ENCODE measurements around the gene UNCX.
"Not testable (repeated sequence)": the region's sequence is repeated elsewhere in the genome, so short reads cannot be mapped to it uniquely, and the experiment has no call there.

Gene UNCX

GRCh38 chr7:1257221-1257620 is 24.5 kb downstream of the UNCX start:
- Mint-ChIP-seq H3K4me1 (ENCODE audit: low read depth) (no peaks in the 10 kb centered on the region), H3K27me3 (peaks cover 79% of the 10 kb centered on the region), H3K27ac (no peak overlapping the region), H3K36me3 (ENCODE audit: low read depth) (no peaks in the 10 kb centered on the region), H3K9me3 (no peaks in the 10 kb centered on the region), H3K4me3 (no peak overlapping the region)
- intact Hi-C loops (cut with micrococcal nuclease), result no loop called here

GRCh38 chr7:1257863-1258262 is 25.2 kb downstream of the UNCX start:
- no peak overlapping the region for H3K4me3 Mint-ChIP-seq
- no peaks in the 10 kb centered on the region for H3K4me1 Mint-ChIP-seq (ENCODE audit: low read depth)
- intact Hi-C loops (cut with micrococcal nuclease), result no loop called here
- H3K27ac Mint-ChIP-seq, result no peak overlapping the region
- H3K27me3 Mint-ChIP-seq, result peaks cover 74% of the 10 kb centered on the region
- no peaks in the 10 kb centered on the region for H3K36me3 Mint-ChIP-seq (ENCODE audit: low read depth)
- no peaks in the 10 kb centered on the region for H3K9me3 Mint-ChIP-seq

GRCh38 chr7:1259621-1260243 is 27.1 kb downstream of the UNCX start:
- intact Hi-C loops (cut with micrococcal nuclease), result no loop called here
- H3K9me3 Mint-ChIP-seq, result no peaks in the 10 kb centered on the region
- no peaks in the 10 kb centered on the region for H3K4me1 Mint-ChIP-seq (ENCODE audit: low read depth)
- no peak overlapping the region for H3K4me3 Mint-ChIP-seq
- H3K36me3 Mint-ChIP-seq (ENCODE audit: low read depth), result no peaks in the 10 kb centered on the region
- H3K27ac Mint-ChIP-seq, result no peak overlapping the region
- peaks cover 67% of the 10 kb centered on the region for H3K27me3 Mint-ChIP-seq

GRCh38 chr7:1260244-1260635 is 27.6 kb downstream of the UNCX start:
- Mint-ChIP-seq H3K4me3 (no peak overlapping the region), H3K36me3 (ENCODE audit: low read depth) (no peaks in the 10 kb centered on the region), H3K27me3 (peaks cover 66% of the 10 kb centered on the region), H3K4me1 (ENCODE audit: low read depth) (no peaks in the 10 kb centered on the region), H3K9me3 (no peaks in the 10 kb centered on the region), H3K27ac (no peak overlapping the region)
- intact Hi-C loops (cut with micrococcal nuclease), result no loop called here

GRCh38 chr7:1261036-1261435 is 28.4 kb downstream of the UNCX start:
- H3K4me1 Mint-ChIP-seq (ENCODE audit: low read depth); H3K9me3 Mint-ChIP-seq; H3K27ac Mint-ChIP-seq; intact Hi-C loops (cut with micrococcal nuclease); H3K36me3 Mint-ChIP-seq (ENCODE audit: low read depth); H3K4me3 Mint-ChIP-seq: not testable (repeated sequence)
- peaks cover 65% of the 10 kb centered on the region for H3K27me3 Mint-ChIP-seq

- Mint-ChIP-seq H3K9me3 (no peaks in the 10 kb centered on the region), H3K36me3 (ENCODE audit: low read depth) (no peaks in the 10 kb centered on the region), H3K4me3 (no peak overlapping the region), H3K4me1 (ENCODE audit: low read depth) (no peaks in the 10 kb centered on the region), H3K27me3 (peaks cover 59% of the 10 kb centered on the region), H3K27ac (no peak overlapping the region)
- intact Hi-C loops (cut with micrococcal nuclease), result no loop called here
Measured at GRCh38 chr7:1262441-1262840, 29.8 kb downstream of the UNCX start.

GRCh38 chr7:1263391-1263951 is 30.8 kb downstream of the UNCX start:
- no peaks in the 10 kb centered on the region for H3K36me3 Mint-ChIP-seq (ENCODE audit: low read depth)
- intact Hi-C loops (cut with micrococcal nuclease), result no loop called here
- H3K27me3 Mint-ChIP-seq, result peaks cover 52% of the 10 kb centered on the region
- H3K9me3 Mint-ChIP-seq, result no peaks in the 10 kb centered on the region
- no peaks in the 10 kb centered on the region for H3K4me1 Mint-ChIP-seq (ENCODE audit: low read depth)
- no peak overlapping the region for H3K27ac Mint-ChIP-seq
- H3K4me3 Mint-ChIP-seq, result no peak overlapping the region

GRCh38 chr7:1264345-1265280 is 31.9 kb downstream of the UNCX start:
- peaks cover 54% of the 10 kb centered on the region for H3K27me3 Mint-ChIP-seq

GRCh38 chr7:1267016-1267900 is 34.6 kb downstream of the UNCX start:
- H3K4me3 Mint-ChIP-seq, result no peak overlapping the region
- no peak overlapping the region for H3K27ac Mint-ChIP-seq
- no peaks in the 10 kb centered on the region for H3K9me3 Mint-ChIP-seq
- H3K36me3 Mint-ChIP-seq (ENCODE audit: low read depth), result no peaks in the 10 kb centered on the region
- peaks cover 46% of the 10 kb centered on the region for H3K27me3 Mint-ChIP-seq
- H3K4me1 Mint-ChIP-seq (ENCODE audit: low read depth), result no peaks in the 10 kb centered on the region
- intact Hi-C loops (cut with micrococcal nuclease), result no loop called here

More at GRCh38 chr7:1264345-1265280, 31.9 kb downstream of the UNCX start:
- Mint-ChIP-seq H3K4me3 (no peak overlapping the region), H3K9me3 (no peaks in the 10 kb centered on the region), H3K27ac (no peak overlapping the region), H3K36me3 (ENCODE audit: low read depth) (no peaks in the 10 kb centered on the region), H3K4me1 (ENCODE audit: low read depth) (no peaks in the 10 kb centered on the region)
- intact Hi-C loops (cut with micrococcal nuclease), result no loop called here

- Mint-ChIP-seq H3K4me3 (no peak overlapping the region), H3K9me3 (no peaks in the 10 kb centered on the region), H3K36me3 (ENCODE audit: low read depth) (no peaks in the 10 kb centered on the region), H3K4me1 (ENCODE audit: low read depth) (no peaks in the 10 kb centered on the region), H3K27me3 (peaks cover 44% of the 10 kb centered on the region), H3K27ac (no peak overlapping the region)
- intact Hi-C loops (cut with micrococcal nuclease), result no loop called here
Measured at GRCh38 chr7:1268076-1268815, 35.6 kb downstream of the UNCX start.

- H3K36me3 Mint-ChIP-seq (ENCODE audit: low read depth), result no peaks in the 10 kb centered on the region
- no peak overlapping the region for H3K4me3 Mint-ChIP-seq
- intact Hi-C loops (cut with micrococcal nuclease), result no loop called here
- no peaks in the 10 kb centered on the region for H3K4me1 Mint-ChIP-seq (ENCODE audit: low read depth)
- H3K27me3 Mint-ChIP-seq, result peaks cover 40% of the 10 kb centered on the region
- H3K9me3 Mint-ChIP-seq, result no peaks in the 10 kb centered on the region
- no peak overlapping the region for H3K27ac Mint-ChIP-seq
Measured at GRCh38 chr7:1268866-1269265, 36.2 kb downstream of the UNCX start.

- Mint-ChIP-seq H3K36me3 (ENCODE audit: low read depth) (no peaks in the 10 kb centered on the region), H3K4me3 (no peak overlapping the region), H3K4me1 (ENCODE audit: low read depth) (no peaks in the 10 kb centered on the region), H3K9me3 (no peaks in the 10 kb centered on the region), H3K27ac (no peak overlapping the region), H3K27me3 (peaks cover 38% of the 10 kb centered on the region)
- intact Hi-C loops (cut with micrococcal nuclease), result no loop called here
Measured at GRCh38 chr7:1269336-1269890, 36.7 kb downstream of the UNCX start.

GRCh38 chr7:1270181-1270580 is 37.5 kb downstream of the UNCX start:
- no peaks in the 10 kb centered on the region for H3K9me3 Mint-ChIP-seq
- H3K4me3 Mint-ChIP-seq, result no peak overlapping the region
- peaks cover 34% of the 10 kb centered on the region for H3K27me3 Mint-ChIP-seq
- H3K36me3 Mint-ChIP-seq (ENCODE audit: low read depth), result no peaks in the 10 kb centered on the region
- H3K4me1 Mint-ChIP-seq (ENCODE audit: low read depth), result no peaks in the 10 kb centered on the region
- intact Hi-C loops (cut with micrococcal nuclease), result no loop called here
- H3K27ac Mint-ChIP-seq, result no peak overlapping the region

Measured in dendritic cell treated with granulocyte-macrophage colony-stimulating factor and Interleukin-4, amounts not matched to agents 40 ng/mL and 50 ng/mL, for 4 days (primary cell).